ENCODE results near the gene IFNA16. TPM values are rescaled to one million over a fixed set of nuclear protein-coding genes. Genes with fewer than 3 reads are reported as not detected.
"Not testable (repeated sequence)": the region's sequence is repeated elsewhere in the genome, so short reads cannot be mapped to it uniquely, and the experiment has no call there.

The IFNA16 gene
- total and polyA plus RNA-seq, 4 donors, result not detected

DNA sequence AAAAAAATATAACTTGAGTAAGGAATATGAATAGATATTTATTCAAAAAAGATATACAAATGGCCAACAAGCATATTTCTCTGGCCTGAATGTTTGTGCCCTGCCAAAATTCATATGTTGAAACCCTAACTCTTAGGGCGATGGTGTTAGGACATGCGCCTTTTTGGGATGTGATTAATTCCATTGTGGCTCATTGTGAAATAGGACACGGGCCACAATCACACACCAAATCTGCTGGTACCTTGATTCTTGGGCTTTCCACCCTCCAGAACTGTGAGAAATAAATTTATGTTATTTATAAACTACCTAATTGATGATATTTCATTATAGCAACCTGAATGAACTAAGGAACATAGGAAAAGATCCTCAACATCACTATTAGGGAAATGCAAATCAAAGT lies 45.0 kb downstream of the IFNA16 start:
- ATAC-seq (ENCODE audit: low FRiP score), result no peak
- no peak overlapping the region for H3K27ac ChIP-seq (ENCODE audit: low read depth in 1 of 2, low read length in 2 of 2)
- H3K9me3 ChIP-seq (ENCODE audit: control insufficient read depth, low read length), result no peaks in the 10 kb centered on the region
- no peaks in the 10 kb centered on the region for H3K27me3 ChIP-seq (ENCODE audit: control insufficient read depth in 1 of 2, insufficient read depth in 2 of 2, low read length in 1 of 2)
- no peak overlapping the region for H3K4me3 ChIP-seq (ENCODE audit: low read length in 2 of 2)
- no peaks in the 10 kb centered on the region for H3K36me3 ChIP-seq (ENCODE audit: control insufficient read depth in 1 of 2, insufficient read depth in 2 of 2, low read length in 1 of 2)
- WGBS, 2 donors, result 85 to 86% methylated on average over 3 of the region's 3 CpGs
- DNase-seq, result no peak
- no peaks in the 10 kb centered on the region for H3K4me1 ChIP-seq (ENCODE audit: control insufficient read depth in 1 of 2, insufficient read depth in 2 of 2, low read length in 2 of 2)
- intact Hi-C loops (cut with DNase I), result no loop called here

DNA sequence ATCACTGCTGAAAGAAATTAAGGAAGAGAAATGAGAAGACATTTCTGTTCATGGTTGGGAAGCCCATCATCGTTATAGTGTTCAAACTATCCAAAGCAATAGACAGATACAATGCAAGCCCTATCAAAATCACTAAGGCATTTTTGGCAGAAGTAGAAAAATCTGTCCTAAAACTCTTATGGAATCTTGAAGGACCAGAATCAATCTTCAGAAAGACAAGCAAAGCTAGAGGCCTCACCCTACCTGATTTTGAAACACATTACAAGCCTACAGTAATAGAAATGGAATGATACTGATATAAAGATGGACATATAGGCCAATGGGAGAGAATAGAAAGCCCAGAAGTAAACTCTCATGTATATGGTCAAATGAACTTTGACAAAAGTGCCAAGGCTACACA lies 45.8 kb downstream of the IFNA16 start:
- 74 to 77% methylated on average over 1 of the region's 1 CpG for WGBS, 2 donors
- intact Hi-C loops (cut with DNase I), result no loop called here

DNA sequence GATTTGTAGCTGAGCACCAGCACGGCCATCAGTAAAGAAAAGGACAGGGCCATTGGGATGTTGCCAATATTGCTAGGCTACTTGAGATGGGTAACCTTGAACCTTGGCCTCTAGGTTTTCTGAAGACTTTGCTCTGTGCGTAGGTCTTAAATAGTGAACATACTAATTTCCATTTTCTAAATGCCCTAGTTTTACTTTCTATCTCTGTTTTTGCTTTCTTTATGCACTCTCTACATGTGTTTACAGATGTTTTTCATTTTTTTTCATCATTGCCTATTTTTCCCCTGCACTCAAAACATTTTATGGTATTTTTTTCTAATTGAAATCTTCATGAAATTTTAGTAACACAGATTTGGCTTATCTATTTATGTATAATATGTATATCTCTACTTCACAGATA lies 50.6 kb downstream of the IFNA16 start, which contains the start of gene IFNA21:
Gene IFNA21, minus strand, starts transcription at position 101 of the 400 bp plus-strand sequence. Its CDS starts 48 bp downstream, at position 53.
- ATAC-seq (ENCODE audit: low FRiP score); H3K27me3 ChIP-seq (ENCODE audit: control insufficient read depth in 1 of 2, insufficient read depth in 2 of 2, low read length in 1 of 2); H3K4me1 ChIP-seq (ENCODE audit: control insufficient read depth in 1 of 2, insufficient read depth in 2 of 2, low read length in 2 of 2); DNase-seq; H3K9me3 ChIP-seq (ENCODE audit: control insufficient read depth, low read length); H3K27ac ChIP-seq (ENCODE audit: low read depth in 1 of 2, low read length in 2 of 2); H3K36me3 ChIP-seq (ENCODE audit: control insufficient read depth in 1 of 2, insufficient read depth in 2 of 2, low read length in 1 of 2); H3K4me3 ChIP-seq (ENCODE audit: low read length in 2 of 2); intact Hi-C loops (cut with DNase I): not testable (repeated sequence)
- 58 to 67% methylated on average over 2 of the region's 2 CpGs for WGBS, 2 donors

More for the DNA sequence above, 45.8 kb downstream of the IFNA16 start:
- Histone ChIP-seq H3K27ac (ENCODE audit: low read depth in 1 of 2, low read length in 2 of 2) (no peak overlapping the region), H3K9me3 (ENCODE audit: control insufficient read depth, low read length) (no peaks in the 10 kb centered on the region), H3K4me1 (ENCODE audit: control insufficient read depth in 1 of 2, insufficient read depth in 2 of 2, low read length in 2 of 2) (no peaks in the 10 kb centered on the region), H3K36me3 (ENCODE audit: control insufficient read depth in 1 of 2, insufficient read depth in 2 of 2, low read length in 1 of 2) (no peaks in the 10 kb centered on the region), H3K27me3 (ENCODE audit: control insufficient read depth in 1 of 2, insufficient read depth in 2 of 2, low read length in 1 of 2) (no peaks in the 10 kb centered on the region), H3K4me3 (ENCODE audit: low read length in 2 of 2) (no peak overlapping the region)
- DNase-seq, result no peak
- ATAC-seq (ENCODE audit: low FRiP score), result no peak

Other genes starting within 250 kb of the IFNA16 start
- 1 to 10 TPM; 3.2 to 6.8 TPM for gene HACD4, start 185.7 kb downstream of the IFNA16 start, total RNA-seq
- gene HACD4, start 185.7 kb downstream of the IFNA16 start, polyA plus RNA-seq, result 1 to 10 TPM; 1.3 to 5.4 TPM
- not detected for gene IFNB1, start 139.4 kb downstream of the IFNA16 start, total RNA-seq
- gene IFNB1, start 139.4 kb downstream of the IFNA16 start, polyA plus RNA-seq, result not detected
- gene IFNW1, start 75.5 kb downstream of the IFNA16 start, total RNA-seq, result not detected
- not detected for gene IFNW1, start 75.5 kb downstream of the IFNA16 start, polyA plus RNA-seq
- gene IFNA21, start 50.7 kb downstream of the IFNA16 start, total RNA-seq, result not detected
- not detected for gene IFNA21, start 50.7 kb downstream of the IFNA16 start, polyA plus RNA-seq
- not detected for gene IFNA4, start 29.7 kb downstream of the IFNA16 start, total RNA-seq
- not detected for gene IFNA4, start 29.7 kb downstream of the IFNA16 start, polyA plus RNA-seq
- gene IFNA7, start 15.1 kb downstream of the IFNA16 start, total RNA-seq, result not detected
- gene IFNA7, start 15.1 kb downstream of the IFNA16 start, polyA plus RNA-seq, result not detected
- not detected for gene IFNA10, start 10.2 kb downstream of the IFNA16 start, total RNA-seq
- not detected for gene IFNA10, start 10.2 kb downstream of the IFNA16 start, polyA plus RNA-seq
- not detected for gene IFNA17, start 10.9 kb upstream of the IFNA16 start, total RNA-seq
- gene IFNA17, start 10.9 kb upstream of the IFNA16 start, polyA plus RNA-seq, result not detected
- gene IFNA14, start 22.7 kb upstream of the IFNA16 start, total RNA-seq, result not detected
- not detected for gene IFNA14, start 22.7 kb upstream of the IFNA16 start, polyA plus RNA-seq
- under 1 TPM; 0.39 to 0.84 TPM for gene IFNA5, start 88.0 kb upstream of the IFNA16 start, total RNA-seq
- gene IFNA5, start 88.0 kb upstream of the IFNA16 start, polyA plus RNA-seq, result under 1 TPM in 1 of 2 donors, not detected in 1; 0.20 TPM
- gene KLHL9, start 118.1 kb upstream of the IFNA16 start, total RNA-seq, result 10 to 100 TPM; 23.3 to 24.1 TPM
- 1 to 10 TPM; 7.3 to 9.6 TPM for gene KLHL9, start 118.1 kb upstream of the IFNA16 start, polyA plus RNA-seq
- gene IFNA6, start 133.6 kb upstream of the IFNA16 start, total RNA-seq, result not detected
- gene IFNA6, start 133.6 kb upstream of the IFNA16 start, polyA plus RNA-seq, result not detected
- not detected for gene IFNA13, start 150.7 kb upstream of the IFNA16 start, total RNA-seq
- not detected for gene IFNA13, start 150.7 kb upstream of the IFNA16 start, polyA plus RNA-seq
- gene IFNA2, start 168.1 kb upstream of the IFNA16 start, total RNA-seq, result not detected
- not detected for gene IFNA2, start 168.1 kb upstream of the IFNA16 start, polyA plus RNA-seq
- gene IFNA8, start 191.8 kb upstream of the IFNA16 start, total RNA-seq, result not detected
- not detected for gene IFNA8, start 191.8 kb upstream of the IFNA16 start, polyA plus RNA-seq
- not detected for gene IFNA1, start 223.1 kb upstream of the IFNA16 start, total RNA-seq
- not detected for gene IFNA1, start 223.1 kb upstream of the IFNA16 start, polyA plus RNA-seq